Thymus (tissue), 11 donors: ENCODE results near the gene RPS6KB2. TPM values are rescaled to one million over a fixed set of nuclear protein-coding genes. Genes with fewer than 3 reads are reported as not detected.
"Not testable (repeated sequence)": the region's sequence is repeated elsewhere in the genome, so short reads cannot be mapped to it uniquely, and the experiment has no call there.

Experiments
- DNase-seq, 9 donors: peaks; one replicate each; pipeline ENCODE4 v3.0.0-alpha.2; 2013; ENCODE audit warnings: low spot score in 9 of 9, low read depth in 6 of 9, missing footprints in 1 of 9
- H3K27ac ChIP-seq, 2 donors: one replicate each; pipeline ENCODE4 v1.5.1; 2013; ENCODE audit warnings: control low read depth in 1 of 2, low read depth in 1 of 2, low read length in 1 of 2, mild to moderate bottlenecking in 1 of 2, moderate library complexity in 1 of 2
- H3K27me3 ChIP-seq, 2 donors: one replicate each; pipeline ENCODE4 v1.5.1; 2013; ENCODE audit warnings: low read length in 1 of 2; ENCODE audit not compliant: control insufficient read depth in 2 of 2, insufficient read depth in 1 of 2
- H3K36me3 ChIP-seq, 2 donors: one replicate each; pipeline ENCODE4 v1.5.1; 2013; ENCODE audit warnings: low read length in 1 of 2, mild to moderate bottlenecking in 1 of 2, moderate library complexity in 1 of 2; ENCODE audit not compliant: control insufficient read depth in 2 of 2, insufficient read depth in 2 of 2
- H3K4me1 ChIP-seq, 2 donors: one replicate each; pipeline ENCODE4 v1.5.1; 2013; ENCODE audit warnings: low read length in 2 of 2; ENCODE audit not compliant: control insufficient read depth in 2 of 2, insufficient read depth in 2 of 2
- H3K4me3 ChIP-seq, 2 donors: one replicate each; pipeline ENCODE4 v1.5.1; 2013; ENCODE audit warnings: low read length in 2 of 2, control low read depth in 1 of 2, mild to moderate bottlenecking in 1 of 2
- H3K9me3 ChIP-seq, 2 donors: one replicate each; pipeline ENCODE4 v1.5.1; 2013; ENCODE audit warnings: low read length in 1 of 2, mild to moderate bottlenecking in 1 of 2; ENCODE audit not compliant: control insufficient read depth in 2 of 2, insufficient read depth in 1 of 2
- WGBS: extraction: QIAGEN DNeasy Blood & Tissue Kit; methylation state at CpG from one replicate; pipeline ENCODE4 v1.1.7; 2013; 5-methylcytosine and 5-hydroxymethylcytosine counted together
- polyA plus RNA-seq: library from polyadenylated mRNA; stranded (reverse); fragments of 200-250 nt; gene quantifications from one replicate; pipeline ENCODE4 v1.2.3, GENCODE V29; 2013
- total RNA-seq: library from RNA; stranded (reverse); fragments of 120-200 nt; gene quantifications from one replicate; pipeline ENCODE4 v1.2.4, GENCODE V29; 2013
- donor health status: healthy.

RPS6KB2 gene
- total and polyA plus RNA-seq, 2 donors = 50.1 to 76.8 TPM

GRCh38 chr11:67401495-67402191 lies 26.7 kb upstream of the RPS6KB2 start, which contains the start of gene PPP1CA:
TSS of gene PPP1CA (minus strand) at chr11:67401858. CDS start at chr11:67401782, 76 bp downstream.
- Histone ChIP-seq H3K27me3 (no peaks in the 10 kb centered on the region), H3K36me3 (peaks cover 51 to 62% of the 10 kb centered on the region in 2 donors), H3K4me3 (peak within 1 kb of the TSS; percentile 61 to 84), H3K27ac (peak within 1 kb of the TSS; percentile 98), H3K4me1 (peaks cover 39 to 82% of the 10 kb centered on the region in 2 donors), H3K9me3 (peaks cover 0 to 5% of the 10 kb centered on the region in 2 donors)
- WGBS = under 1% methylated on average over 73 of the region's 73 CpGs
- DNase-seq = peak in 7 of 9 donors; percentile 67 to 94 (median 82)

- Histone ChIP-seq H3K27ac (peak overlapping the region; percentile 98), H3K36me3 (peaks cover 50 to 62% of the 10 kb centered on the region in 2 donors), H3K4me3 (peak overlapping the region; percentile 35 to 84), H3K4me1 (peaks cover 46 to 82% of the 10 kb centered on the region in 2 donors)
- 63% methylated on average over 19 of the region's 19 CpGs for WGBS
- H3K27me3 ChIP-seq, H3K9me3 ChIP-seq, DNase-seq: not testable (repeated sequence)
Measured at GRCh38 chr11:67402192-67402839, 26.0 kb upstream of the RPS6KB2 start.

- 95% methylated on average over 9 of the region's 9 CpGs for WGBS
- not testable (repeated sequence) for H3K27me3 ChIP-seq, H3K9me3 ChIP-seq
- peaks cover 54 to 82% of the 10 kb centered on the region in 2 donors for H3K4me1 ChIP-seq
- H3K27ac ChIP-seq = peak overlapping the region; percentile 93 to 98
- DNase-seq = peak in 1 of 9 donors; percentile 36
- peaks cover 48 to 62% of the 10 kb centered on the region in 2 donors for H3K36me3 ChIP-seq
- peak overlapping the region in 1 of 2 donors; percentile 87 for H3K4me3 ChIP-seq
Measured at GRCh38 chr11:67403085-67403484, 25.2 kb upstream of the RPS6KB2 start.

GRCh38 chr11:67404515-67405195 lies 23.6 kb upstream of the RPS6KB2 start:
- H3K36me3 ChIP-seq = peaks cover 35 to 53% of the 10 kb centered on the region in 2 donors
- peak in 1 of 9 donors; percentile 67 for DNase-seq
- H3K27ac ChIP-seq = peak overlapping the region; percentile 93 to 98
- H3K4me3 ChIP-seq = peak overlapping the region; percentile 87 to 89
- H3K27me3 ChIP-seq = no peaks in the 10 kb centered on the region
- peaks cover 67 to 89% of the 10 kb centered on the region in 2 donors for H3K4me1 ChIP-seq
- 44% methylated on average over 13 of the region's 13 CpGs for WGBS
- peaks cover 0 to 5% of the 10 kb centered on the region in 2 donors for H3K9me3 ChIP-seq

GRCh38 chr11:67405196-67405567 lies 23.1 kb upstream of the RPS6KB2 start:
- H3K4me1 ChIP-seq = peaks cover 70 to 90% of the 10 kb centered on the region in 2 donors
- no peaks in the 10 kb centered on the region for H3K27me3 ChIP-seq
- WGBS = 94% methylated on average over 6 of the region's 6 CpGs
- peak overlapping the region; percentile 93 to 98 for H3K27ac ChIP-seq
- no peak for DNase-seq
- peaks cover 36 to 55% of the 10 kb centered on the region in 2 donors for H3K36me3 ChIP-seq
- H3K4me3 ChIP-seq = peak overlapping the region; percentile 87 to 89
- H3K9me3 ChIP-seq = peaks cover 0 to 5% of the 10 kb centered on the region in 2 donors

- Histone ChIP-seq H3K4me1 (peaks cover 70 to 90% of the 10 kb centered on the region in 2 donors), H3K27me3 (no peaks in the 10 kb centered on the region), H3K36me3 (peaks cover 33 to 54% of the 10 kb centered on the region in 2 donors), H3K4me3 (peak overlapping the region; percentile 87 to 89), H3K27ac (peak overlapping the region; percentile 86 to 98), H3K9me3 (peaks cover 0 to under 1% of the 10 kb centered on the region in 2 donors)
- DNase-seq = no peak
- WGBS = 85% methylated on average over 9 of the region's 9 CpGs
Measured at GRCh38 chr11:67405688-67406339, 22.5 kb upstream of the RPS6KB2 start.

- WGBS = 91% methylated on average over 18 of the region's 18 CpGs
- peaks cover 76 to 95% of the 10 kb centered on the region in 2 donors for H3K4me1 ChIP-seq
- H3K27ac ChIP-seq = peak overlapping the region; percentile 86 to 98
- H3K27me3 ChIP-seq = no peaks in the 10 kb centered on the region
- no peak for DNase-seq
- peaks cover 33 to 54% of the 10 kb centered on the region in 2 donors for H3K36me3 ChIP-seq
- H3K9me3 ChIP-seq = no peaks in the 10 kb centered on the region
- H3K4me3 ChIP-seq = peak overlapping the region; percentile 30 to 87
Measured at GRCh38 chr11:67406420-67406968, 21.8 kb upstream of the RPS6KB2 start.

- WGBS = 60% methylated on average over 12 of the region's 12 CpGs
- peak overlapping the region; percentile 30 to 51 for H3K4me3 ChIP-seq
- no peaks in the 10 kb centered on the region for H3K27me3 ChIP-seq
- H3K4me1 ChIP-seq = peaks cover 81 to 98% of the 10 kb centered on the region in 2 donors
- no peak for DNase-seq
- peaks cover 33 to 54% of the 10 kb centered on the region in 2 donors for H3K36me3 ChIP-seq
- peak overlapping the region; percentile 98 for H3K27ac ChIP-seq
- no peaks in the 10 kb centered on the region for H3K9me3 ChIP-seq
Measured at GRCh38 chr11:67406969-67407687, 21.2 kb upstream of the RPS6KB2 start.
